ENCODE results near the gene ELOVL1. TPM values are rescaled to one million over a fixed set of nuclear protein-coding genes. Genes with fewer than 3 reads are reported as not detected.

ELOVL1 gene
- total RNA-seq, 1 experiment from 2014 or later, result 91.3 TPM

GRCh38 chr1:43329995-43330751, 37.6 kb downstream of the ELOVL1 start:
- BruUV-seq (replicated peaks), result no TSS peak
- DNase-seq (ENCODE audit: low read depth, low spot score), result no peak
- RAD21 ChIA-PET (ENCODE audit: low non-redundant PET in 1 of 2, low total read pairs in 2 of 2, uncharacterized antibody in 2 of 2, unreplicated experiment in 2 of 2), result no interaction called here

More at GRCh38 chr1:43329995-43330751, 37.6 kb downstream of the ELOVL1 start:
- peak; percentile 86 for ATAC-seq
- Histone ChIP-seq H3K27ac (ENCODE audit: low read depth, low read length) (0 out of 2 replicates have a peak overlapping the region, but pooled peaks have one; percentile 15), H3K27me3 (ENCODE audit: insufficient read depth, low read length) (no peaks in the 10 kb centered on the region), H4K20me1 (ENCODE audit: insufficient read depth) (no peaks in the 10 kb centered on the region), H3K9me2 (ENCODE audit: insufficient read depth) (no peaks in the 10 kb centered on the region), H2AFZ (ENCODE audit: low read depth, low read length, poor library complexity, severe bottlenecking) (no peak overlapping the region), H3K4me1 (ENCODE audit: control insufficient read depth in 1 of 2, insufficient read depth in 2 of 2, low read length in 2 of 2) (peaks cover 10 to 15% of the 10 kb centered on the region in 2 experiments), H3K9me3 (ENCODE audit: control insufficient read depth in 1 of 2, insufficient read depth in 1 of 2, low read depth in 1 of 2, low read length in 2 of 2) (peaks cover 3 to 11% of the 10 kb centered on the region in 2 experiments), H3K4me3 (replicated peaks in 1 of 2; ENCODE audit: low read depth in 1 of 2, low read length in 2 of 2) (no peak overlapping the region), H3K79me2 (ENCODE audit: insufficient read depth, low read length) (no peaks in the 10 kb centered on the region), H3K4me2 (ENCODE audit: low read length) (peak overlapping the region; percentile 54), H3K9ac (ENCODE audit: low read length) (0 out of 2 replicates have a peak overlapping the region, but pooled peaks have one; percentile 20), H3K36me3 (ENCODE audit: control insufficient read depth in 1 of 2, insufficient read depth in 2 of 2, low read length in 2 of 2) (no peaks in the 10 kb centered on the region)
- ChIA-PET CTCF (no interaction called here), POLR2A (interaction anchor here (1.1 kb wide), 1 partner anchor 18 kb away, joined by 4 read pairs; no protein-coding TSS in a partner anchor)
- intact Hi-C loops (cut with micrococcal nuclease), result no loop called here
- no peak for TF ChIP-seq SRF (IDR thresholded peaks at IDR 0.05; ENCODE audit: low read depth)
- TF ChIP-seq REST (IDR thresholded peaks at IDR 0.05; ENCODE audit: low read depth), result no peak
- no peak for TF ChIP-seq ELF1 (IDR thresholded peaks at IDR 0.05; ENCODE audit: borderline replicate concordance, low read depth)
- no peak for TF ChIP-seq ZNF274 (IDR thresholded peaks at IDR 0.05; ENCODE audit: low read depth, low read length)
- no peak for TF ChIP-seq CBX3 (IDR thresholded peaks at IDR 0.05; ENCODE audit: low read depth)
- no peak; the same call in 1 of the 2 replicates for TF ChIP-seq POLR2AphosphoS5 (IDR thresholded peaks at IDR 0.05; ENCODE audit: low read depth, low read length)
- TF ChIP-seq ATF3 (IDR thresholded peaks at IDR 0.05), result no peak
- TF ChIP-seq EGR1 (IDR thresholded peaks at IDR 0.05; ENCODE audit: low read depth), result peak; percentile 50; the same call in 1 of the 2 replicates
- no peak for TF ChIP-seq POLR2A (IDR thresholded peaks at IDR 0.05; ENCODE audit: borderline replicate concordance, extremely low read depth, insufficient read depth, insufficient read length)
- peak; percentile 32; the same call in 1 of the 2 replicates for TF ChIP-seq SP1 (IDR thresholded peaks at IDR 0.05; ENCODE audit: low read depth)
- no peak for TF ChIP-seq EZH2 (IDR thresholded peaks at IDR 0.05)
- TF ChIP-seq ZFX (IDR thresholded peaks at IDR 0.05), result no peak
- TF ChIP-seq JUND (IDR thresholded peaks at IDR 0.05), result 0 out of 2 replicates have a peak, but pooled peaks have one; percentile 17
- TF ChIP-seq ZBTB33 (IDR thresholded peaks at IDR 0.05; ENCODE audit: extremely low read depth, insufficient replicate concordance, low read length), result no peak
- TF ChIP-seq FOSL1 (IDR thresholded peaks at IDR 0.05; ENCODE audit: low read depth), result no peak
- TF ChIP-seq TCF7L2 (IDR thresholded peaks at IDR 0.05; ENCODE audit: borderline replicate concordance, extremely low read depth, insufficient read depth, insufficient read length), result no peak
- TF ChIP-seq, protein P1, sequence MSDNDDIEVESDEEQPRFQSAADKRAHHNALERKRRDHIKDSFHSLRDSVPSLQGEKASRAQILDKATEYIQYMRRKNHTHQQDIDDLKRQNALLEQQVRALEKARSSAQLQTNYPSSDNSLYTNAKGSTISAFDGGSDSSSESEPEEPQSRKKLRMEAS (IDR thresholded peaks at IDR 0.05), result no peak
- no peak for TF ChIP-seq RAD21 (IDR thresholded peaks at IDR 0.05; ENCODE audit: low read depth)
- TF ChIP-seq EZH2phosphoT487 (IDR thresholded peaks at IDR 0.05; ENCODE audit: borderline replicate concordance), result no peak
- no peak for TF ChIP-seq CEBPB (IDR thresholded peaks at IDR 0.05; ENCODE audit: low read depth)
